ENCODE results near the gene GLYATL1. TPM values are rescaled to one million over a fixed set of nuclear protein-coding genes. Genes with fewer than 3 reads are reported as not detected.

The GLYATL1 gene
- total and polyA plus RNA-seq, 2 of the 13 experiments (the other 11 are each of a cell fraction or from before 2014, with no cell fraction given), result 0.17 TPM; not detected in 1

GRCh38 chr11:58898106-58898505 is 41.2 kb upstream of the GLYATL1 start:
- Histone ChIP-seq H3K27me3 (ENCODE audit: control insufficient read depth in 1 of 2, insufficient read depth in 2 of 2, low read length in 2 of 2) (no peaks in the 10 kb centered on the region; a peak in 1 of 5 replicates), H3K9ac (ENCODE audit: insufficient read depth, low read depth, low read length) (no peak overlapping the region), H3K9me3 (ENCODE audit: low read length) (no peaks in the 10 kb centered on the region), H2AFZ (ENCODE audit: low read length) (no peak overlapping the region), H3K4me3 (replicated peaks in 1 of 3; ENCODE audit: insufficient read depth in 1 of 3, low read depth in 2 of 3, low read length in 3 of 3) (no peak overlapping the region), H3K4me1 (ENCODE audit: insufficient read depth, low read length) (0 out of 2 replicates have a peak, but pooled peaks cover 4% of the 10 kb centered on the region), H3K36me3 (replicated peaks in 1 of 2; ENCODE audit: control insufficient read depth in 1 of 2, insufficient read depth in 2 of 2, low read length in 2 of 2) (no peaks in the 10 kb centered on the region), H3K27ac (ENCODE audit: extremely low read length, insufficient read depth, low read length) (no peak overlapping the region), H3K4me2 (ENCODE audit: low read depth, low read length) (no peak overlapping the region), H4K20me1 (ENCODE audit: insufficient read depth, low read length) (no peaks in the 10 kb centered on the region), H3K79me2 (ENCODE audit: insufficient read depth, low read length) (no peaks in the 10 kb centered on the region)
- ChIA-PET POLR2A (no interaction called here), CTCF (ENCODE audit: low intra/inter-chr PET ratio, low total read pairs) (no interaction called here)
- BruUV-seq (replicated peaks), result no TSS peak
- intact Hi-C loops (cut with micrococcal nuclease; ENCODE audit: unreplicated experiment), result no loop called here
- in situ Hi-C loops (cut with HindIII; ENCODE audit: extremely low pct_ligation_motif_present, low pct_unique_long_range_greater_than_20kb), result no loop called here
- FAIRE-seq (no peak), DNase-seq (ENCODE audit: low spot score) (no peak), ATAC-seq (no peak)
- TF ChIP-seq E2F1 (CRISPR knock-in tag; IDR thresholded peaks at IDR 0.05) (no peak), SP5 (CRISPR knock-in tag; IDR thresholded peaks at IDR 0.05; ENCODE audit: borderline replicate concordance, low read depth) (no peak), PHF5A (CRISPR knock-in tag; IDR thresholded peaks at IDR 0.05; ENCODE audit: low read depth, unreplicated experiment) (no peak), NBN (conservative IDR thresholded peaks at IDR 0.05) (no peak), NFYB (CRISPR knock-in tag; IDR thresholded peaks at IDR 0.05) (no peak), ZNF317 (CRISPR knock-in tag; IDR thresholded peaks at IDR 0.05) (no peak), MEIS2 (CRISPR knock-in tag; IDR thresholded peaks at IDR 0.05) (no peak), ZNF446 (CRISPR knock-in tag; IDR thresholded peaks at IDR 0.05) (no peak), PHB2 (IDR thresholded peaks at IDR 0.05; ENCODE audit: partially characterized antibody) (no peak), SNRNP70 (IDR thresholded peaks at IDR 0.05; ENCODE audit: low read depth, low read length) (no peak), CBX1 (IDR thresholded peaks at IDR 0.05; ENCODE audit: low read depth) (no peak), ZNF678 (CRISPR knock-in tag; IDR thresholded peaks at IDR 0.05) (no peak)
- TF ChIP-seq, protein P1, sequence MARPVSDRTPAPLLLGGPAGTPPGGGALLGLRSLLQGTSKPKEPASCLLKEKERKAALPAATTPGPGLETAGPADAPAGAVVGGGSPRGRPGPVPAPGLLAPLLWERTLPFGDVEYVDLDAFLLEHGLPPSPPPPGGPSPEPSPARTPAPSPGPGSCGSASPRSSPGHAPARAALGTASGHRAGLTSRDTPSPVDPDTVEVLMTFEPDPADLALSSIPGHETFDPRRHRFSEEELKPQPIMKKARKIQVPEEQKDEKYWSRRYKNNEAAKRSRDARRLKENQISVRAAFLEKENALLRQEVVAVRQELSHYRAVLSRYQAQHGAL (CRISPR knock-in tag; IDR thresholded peaks at IDR 0.05; ENCODE audit: not compliant biosample characterization), result no peak
- TF ChIP-seq, protein P2, sequence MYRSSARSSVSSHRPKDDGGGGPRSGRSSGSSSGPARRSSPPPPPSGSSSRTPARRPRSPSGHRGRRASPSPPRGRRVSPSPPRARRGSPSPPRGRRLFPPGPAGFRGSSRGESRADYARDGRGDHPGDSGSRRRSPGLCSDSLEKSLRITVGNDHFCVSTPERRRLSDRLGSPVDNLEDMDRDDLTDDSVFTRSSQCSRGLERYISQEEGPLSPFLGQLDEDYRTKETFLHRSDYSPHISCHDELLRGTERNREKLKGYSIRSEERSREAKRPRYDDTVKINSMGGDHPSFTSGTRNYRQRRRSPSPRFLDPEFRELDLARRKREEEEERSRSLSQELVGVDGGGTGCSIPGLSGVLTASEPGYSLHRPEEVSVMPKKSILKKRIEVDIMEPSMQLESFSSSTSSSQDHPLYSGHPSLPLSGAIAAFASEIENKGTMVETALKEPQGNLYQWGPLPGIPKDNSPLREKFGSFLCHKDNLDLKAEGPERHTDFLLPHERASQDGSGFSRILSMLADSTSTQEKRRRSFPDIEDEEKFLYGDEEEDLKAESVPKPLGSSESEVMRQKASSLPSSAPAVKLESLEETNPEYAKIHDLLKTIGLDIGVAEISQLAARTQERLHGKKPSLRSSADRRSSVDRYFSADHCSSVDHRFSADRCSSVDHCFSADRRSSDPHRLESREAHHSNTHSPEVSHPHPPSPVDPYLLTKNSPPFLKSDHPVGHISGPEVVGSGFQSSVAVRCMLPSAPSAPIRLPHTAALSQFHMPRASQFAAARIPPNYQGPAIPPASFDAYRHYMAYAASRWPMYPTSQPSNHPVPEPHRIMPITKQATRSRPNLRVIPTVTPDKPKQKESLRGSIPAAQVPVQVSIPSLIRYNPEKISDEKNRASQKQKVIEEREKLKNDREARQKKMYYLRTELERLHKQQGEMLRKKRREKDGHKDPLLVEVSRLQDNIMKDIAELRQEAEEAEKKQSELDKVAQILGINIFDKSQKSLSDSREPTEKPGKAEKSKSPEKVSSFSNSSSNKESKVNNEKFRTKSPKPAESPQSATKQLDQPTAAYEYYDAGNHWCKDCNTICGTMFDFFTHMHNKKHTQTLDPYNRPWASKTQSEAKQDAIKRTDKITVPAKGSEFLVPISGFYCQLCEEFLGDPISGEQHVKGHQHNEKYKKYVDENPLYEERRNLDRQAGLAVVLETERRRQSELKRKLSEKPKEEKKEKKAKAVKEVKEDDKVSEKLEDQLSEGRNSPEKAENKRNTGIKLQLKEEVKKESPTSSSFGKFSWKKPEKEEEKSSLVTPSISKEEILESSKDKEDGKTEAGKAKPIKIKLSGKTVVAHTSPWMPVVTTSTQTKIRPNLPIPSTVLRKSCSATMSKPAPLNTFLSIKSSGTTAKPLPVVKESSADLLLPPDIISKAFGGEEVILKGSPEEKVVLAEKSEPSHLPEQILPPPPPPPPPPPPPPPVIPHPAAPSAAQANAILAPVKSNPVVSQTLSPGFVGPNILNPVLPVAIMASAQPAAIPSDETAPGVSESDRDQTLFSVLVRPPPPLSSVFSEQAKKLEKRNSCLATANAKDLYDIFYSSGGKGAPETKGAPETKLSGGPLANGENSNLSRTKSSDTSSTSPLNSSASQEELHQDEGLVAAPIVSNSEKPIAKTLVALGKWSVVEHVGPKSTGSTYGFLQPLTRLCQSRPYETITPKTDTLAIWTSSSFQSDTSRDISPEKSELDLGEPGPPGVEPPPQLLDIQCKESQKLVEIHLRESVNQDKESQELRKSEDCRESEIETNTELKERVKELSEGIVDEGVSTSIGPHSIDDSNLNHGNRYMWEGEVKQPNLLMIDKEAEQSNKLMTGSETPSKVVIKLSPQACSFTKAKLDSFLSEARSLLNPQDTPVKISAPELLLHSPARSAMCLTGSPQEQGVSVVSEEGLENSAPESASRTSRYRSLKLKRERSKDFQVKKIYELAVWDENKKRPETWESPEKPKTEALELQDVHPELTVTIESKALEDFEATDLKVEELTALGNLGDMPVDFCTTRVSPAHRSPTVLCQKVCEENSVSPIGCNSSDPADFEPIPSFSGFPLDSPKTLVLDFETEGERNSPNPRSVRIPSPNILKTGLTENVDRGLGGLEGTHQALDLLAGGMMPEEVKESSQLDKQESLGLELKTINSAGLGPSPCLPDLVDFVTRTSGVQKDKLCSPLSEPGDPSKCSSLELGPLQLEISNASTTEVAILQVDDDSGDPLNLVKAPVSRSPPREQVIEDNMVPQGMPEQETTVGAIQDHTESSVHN (CRISPR knock-in tag; IDR thresholded peaks at IDR 0.05), result no peak
- 8% methylated on average over 1 of the region's 1 CpG for WGBS (ENCODE audit: low lambda C conversion rate)
